Measurements from ENCODE around the gene SEMA5B. TPM values are rescaled to one million over a fixed set of nuclear protein-coding genes. Genes with fewer than 3 reads are reported as not detected.

The SEMA5B gene
- total RNA-seq, 6 donors from 2014 or later = 0.33 to 0.71 (median 0.65) TPM; not detected in 2

DNA sequence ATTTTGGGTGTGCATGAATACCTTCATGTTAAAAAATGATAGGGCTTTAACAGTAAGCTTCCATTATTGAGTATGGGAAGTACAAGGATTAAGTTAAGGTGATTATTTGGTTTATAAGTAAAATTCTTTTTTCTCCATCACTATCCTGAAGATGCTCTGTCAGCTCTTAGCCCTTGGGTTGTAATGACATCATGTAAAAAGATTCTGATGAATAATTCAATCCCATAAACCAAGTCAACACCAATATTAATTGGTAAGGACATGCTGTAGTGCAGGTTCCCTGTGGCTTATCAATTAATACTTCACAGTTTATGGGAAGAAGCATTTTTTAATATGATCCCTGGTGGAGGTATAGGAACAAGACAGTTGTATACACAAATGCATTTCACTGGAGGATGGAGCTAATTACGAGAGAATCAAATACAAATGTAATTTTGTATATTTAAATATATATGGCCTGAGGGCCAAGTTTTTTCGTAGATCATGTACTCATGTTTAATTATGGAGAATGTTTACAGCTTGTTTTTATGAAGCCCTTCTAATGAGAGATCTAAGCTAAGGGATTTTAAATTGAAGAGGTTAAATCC lies 145.1 kb downstream of the SEMA5B start:
- TF ChIP-seq POLR2A (IDR thresholded peaks at IDR 0.05) (no peak), POLR2AphosphoS5 (IDR thresholded peaks at IDR 0.05) (no peak), EP300 (IDR thresholded peaks at IDR 0.05) (no peak)
- TF ChIP-seq, protein P1, sequence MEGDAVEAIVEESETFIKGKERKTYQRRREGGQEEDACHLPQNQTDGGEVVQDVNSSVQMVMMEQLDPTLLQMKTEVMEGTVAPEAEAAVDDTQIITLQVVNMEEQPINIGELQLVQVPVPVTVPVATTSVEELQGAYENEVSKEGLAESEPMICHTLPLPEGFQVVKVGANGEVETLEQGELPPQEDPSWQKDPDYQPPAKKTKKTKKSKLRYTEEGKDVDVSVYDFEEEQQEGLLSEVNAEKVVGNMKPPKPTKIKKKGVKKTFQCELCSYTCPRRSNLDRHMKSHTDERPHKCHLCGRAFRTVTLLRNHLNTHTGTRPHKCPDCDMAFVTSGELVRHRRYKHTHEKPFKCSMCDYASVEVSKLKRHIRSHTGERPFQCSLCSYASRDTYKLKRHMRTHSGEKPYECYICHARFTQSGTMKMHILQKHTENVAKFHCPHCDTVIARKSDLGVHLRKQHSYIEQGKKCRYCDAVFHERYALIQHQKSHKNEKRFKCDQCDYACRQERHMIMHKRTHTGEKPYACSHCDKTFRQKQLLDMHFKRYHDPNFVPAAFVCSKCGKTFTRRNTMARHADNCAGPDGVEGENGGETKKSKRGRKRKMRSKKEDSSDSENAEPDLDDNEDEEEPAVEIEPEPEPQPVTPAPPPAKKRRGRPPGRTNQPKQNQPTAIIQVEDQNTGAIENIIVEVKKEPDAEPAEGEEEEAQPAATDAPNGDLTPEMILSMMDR (IDR thresholded peaks at IDR 0.05) = no peak
- Histone ChIP-seq H3K36me3 (peaks cover 0 to 26% (median 3%) of the 10 kb centered on the region in 4 donors), H3K4me3 (no peak overlapping the region), H3K27me3 (no peaks in the 10 kb centered on the region), H3K4me1 (no peaks in the 10 kb centered on the region), H3K27ac (no peak overlapping the region), H3K9me3 (no peaks in the 10 kb centered on the region)
- 96 to 99% methylated on average over 2 of the region's 2 CpGs for WGBS, 2 donors
- ATAC-seq (ENCODE audit: low FRiP score in 2 of 2) = no peak
- no peak for DNase-seq

- DNase-seq (no peak), ATAC-seq (ENCODE audit: low FRiP score in 2 of 2) (no peak)
- WGBS, 2 donors = 63 to 73% methylated on average over 4 of the region's 4 CpGs
- Histone ChIP-seq H3K27me3 (no peaks in the 10 kb centered on the region), H3K4me1 (no peaks in the 10 kb centered on the region), H3K9me3 (no peaks in the 10 kb centered on the region), H3K4me3 (no peak overlapping the region), H3K36me3 (peaks cover 0 to 26% (median 3%) of the 10 kb centered on the region in 4 donors), H3K27ac (no peak overlapping the region)
- TF ChIP-seq EP300 (IDR thresholded peaks at IDR 0.05) (no peak), POLR2AphosphoS5 (IDR thresholded peaks at IDR 0.05) (no peak), POLR2A (IDR thresholded peaks at IDR 0.05) (no peak)
- TF ChIP-seq, protein P1 (IDR thresholded peaks at IDR 0.05) = no peak
Measured at GRCh38 chr3:122880624-122881023, 146.9 kb downstream of the SEMA5B start.

DNA sequence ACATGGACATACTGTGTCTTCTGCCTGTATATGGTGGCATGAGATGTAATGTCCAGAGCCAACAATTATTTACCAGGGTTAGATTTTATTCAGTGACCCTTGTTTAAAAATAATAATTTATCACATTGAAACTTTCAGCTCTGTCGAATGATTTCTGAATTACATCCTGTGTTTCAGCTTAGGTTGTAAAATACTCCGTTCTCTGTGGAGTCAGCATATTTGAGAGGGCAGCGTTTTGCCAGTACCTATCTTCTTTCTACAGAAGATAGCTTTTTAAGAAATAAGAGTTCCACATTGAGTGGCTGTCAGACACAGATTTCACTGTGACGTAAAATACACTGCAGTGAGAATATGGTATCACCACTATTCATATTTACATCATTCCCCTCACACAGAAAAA lies 147.4 kb downstream of the SEMA5B start:
- no peak for TF ChIP-seq POLR2A (IDR thresholded peaks at IDR 0.05)
- TF ChIP-seq, protein P1 (IDR thresholded peaks at IDR 0.05) = no peak
- TF ChIP-seq POLR2AphosphoS5 (IDR thresholded peaks at IDR 0.05) = no peak
- no peak for TF ChIP-seq EP300 (IDR thresholded peaks at IDR 0.05)
- Histone ChIP-seq H3K4me3 (no peak overlapping the region), H3K27me3 (no peaks in the 10 kb centered on the region), H3K9me3 (no peaks in the 10 kb centered on the region), H3K36me3 (peaks cover 0 to 26% (median 3%) of the 10 kb centered on the region in 4 donors), H3K27ac (no peak overlapping the region), H3K4me1 (no peaks in the 10 kb centered on the region)
- 90 to 94% methylated on average over 4 of the region's 4 CpGs for WGBS, 2 donors
- no peak for DNase-seq
- ATAC-seq (ENCODE audit: low FRiP score in 2 of 2) = no peak

DNA sequence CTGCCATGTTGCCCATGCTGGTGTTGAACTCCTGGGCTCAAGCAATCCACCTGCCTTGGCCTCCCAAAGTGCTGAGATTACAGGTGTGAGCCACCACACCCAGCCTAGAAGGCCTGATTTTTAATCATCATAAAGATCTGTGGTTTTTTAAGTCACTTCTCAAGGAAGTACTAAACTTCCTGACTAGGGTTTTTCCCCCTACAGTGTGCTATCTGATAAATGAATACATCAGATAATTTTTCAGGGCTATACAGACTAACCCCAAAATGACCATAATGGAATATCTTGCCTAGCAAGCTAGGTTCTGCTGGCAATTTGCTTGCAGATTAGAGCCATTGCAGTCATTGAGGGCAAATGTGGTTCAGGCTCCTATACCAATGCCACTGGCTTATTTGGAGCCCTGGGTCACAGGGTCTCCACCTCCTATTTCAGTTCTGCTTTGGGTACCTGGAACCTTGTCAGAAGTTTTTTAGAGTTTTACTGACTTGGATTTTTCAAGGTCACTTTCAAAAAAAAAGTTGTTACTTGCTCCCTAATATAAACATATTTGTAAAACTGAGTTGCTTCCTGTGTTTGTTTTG lies 151.9 kb downstream of the SEMA5B start:
- no peak for TF ChIP-seq POLR2AphosphoS5 (IDR thresholded peaks at IDR 0.05)
- TF ChIP-seq EP300 (IDR thresholded peaks at IDR 0.05) = no peak
- TF ChIP-seq POLR2A (IDR thresholded peaks at IDR 0.05) = no peak
- TF ChIP-seq, protein P1 (IDR thresholded peaks at IDR 0.05) = no peak
- Histone ChIP-seq H3K4me1 (no peaks in the 10 kb centered on the region), H3K4me3 (no peak overlapping the region), H3K9me3 (no peaks in the 10 kb centered on the region), H3K27me3 (no peaks in the 10 kb centered on the region), H3K36me3 (peaks cover 0 to 33% (median 6%) of the 10 kb centered on the region in 4 donors), H3K27ac (no peak overlapping the region)
- ATAC-seq (ENCODE audit: low FRiP score in 2 of 2) (no peak), DNase-seq (no peak)
